NK-92 (cell line): ENCODE measurements around the gene SCRG1.

ENCODE experiments used
- DNase-seq: peaks from one replicate; lab custom pipeline; 2025; ENCODE audit not compliant: unreplicated experiment; lab: John Stamatoyannopoulos, UW

The SCRG1 gene

DNA sequence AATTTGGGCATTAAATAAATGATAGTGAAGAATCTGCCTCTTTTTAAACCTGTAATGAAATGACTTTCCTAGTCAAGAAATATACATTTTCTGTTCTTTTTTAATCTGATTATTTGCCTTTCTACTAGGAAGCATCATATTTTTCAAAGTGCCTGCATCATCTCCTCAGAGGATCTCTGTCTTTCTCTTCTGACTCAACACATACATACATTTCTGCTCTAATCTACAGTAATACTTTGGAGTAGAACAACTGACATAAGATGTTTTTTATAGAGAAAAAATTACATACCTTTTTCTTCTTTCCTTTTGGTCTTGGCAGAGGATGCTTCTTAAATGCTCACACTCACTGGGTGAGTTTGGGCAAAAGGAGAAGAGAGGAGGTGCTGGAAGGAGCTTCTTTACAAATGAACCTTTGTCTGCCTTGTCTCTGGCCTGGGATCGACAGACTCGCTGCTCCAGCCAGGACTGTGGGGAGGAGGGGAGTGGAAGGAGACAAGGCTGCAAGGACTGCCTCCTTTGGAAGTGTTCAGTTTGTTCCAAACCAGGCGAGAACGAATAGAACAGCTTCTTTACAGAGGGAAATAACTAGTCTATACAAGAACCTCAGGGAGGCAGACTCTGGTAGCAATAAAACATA lies at the start of gene SCRG1:
TSS of gene SCRG1 (minus strand) at position 338 of the 637 bp plus-strand sequence. CDS start 7,702 bp downstream, outside the sequence.
- no peak for DNase-seq

DNA sequence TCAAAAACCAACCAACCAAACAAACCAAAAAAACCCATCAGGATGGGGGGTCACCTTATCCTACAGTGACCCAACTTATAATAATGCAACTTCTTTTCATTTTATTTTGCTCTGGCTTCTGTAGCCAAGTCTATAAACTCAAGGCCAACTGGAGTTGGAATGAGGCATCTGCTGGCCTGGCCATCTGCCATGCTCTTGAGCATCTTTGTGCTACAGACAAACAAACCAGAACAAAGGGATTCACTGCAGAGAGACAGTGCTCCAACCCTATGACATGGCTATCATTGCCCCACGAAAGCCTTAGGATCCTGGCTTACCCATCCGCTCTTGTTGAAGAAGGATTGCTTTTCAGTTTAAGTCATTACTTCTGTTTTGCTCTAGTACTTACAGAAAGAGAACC lies 49.2 kb upstream of the SCRG1 start:
- no peak for DNase-seq

DNA sequence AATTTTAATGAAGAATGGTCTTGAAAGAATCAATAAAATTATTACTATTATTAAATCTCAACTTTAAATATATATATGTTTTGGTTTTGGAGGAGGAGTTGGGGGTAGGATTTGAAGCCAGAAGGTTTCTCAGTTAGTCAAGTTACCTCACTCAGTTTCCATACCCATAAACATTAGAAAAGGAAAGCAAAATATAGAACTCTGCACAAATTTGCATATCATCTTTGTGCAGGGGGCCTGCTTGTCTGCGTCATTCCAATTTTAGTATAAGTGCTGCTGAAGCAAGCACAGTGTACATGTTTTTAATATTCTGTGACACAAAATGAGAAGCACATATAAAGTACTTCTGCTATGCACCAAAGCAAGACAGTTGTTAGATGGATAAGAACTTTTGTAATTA lies 47.5 kb upstream of the SCRG1 start:
- DNase-seq = no peak

DNA sequence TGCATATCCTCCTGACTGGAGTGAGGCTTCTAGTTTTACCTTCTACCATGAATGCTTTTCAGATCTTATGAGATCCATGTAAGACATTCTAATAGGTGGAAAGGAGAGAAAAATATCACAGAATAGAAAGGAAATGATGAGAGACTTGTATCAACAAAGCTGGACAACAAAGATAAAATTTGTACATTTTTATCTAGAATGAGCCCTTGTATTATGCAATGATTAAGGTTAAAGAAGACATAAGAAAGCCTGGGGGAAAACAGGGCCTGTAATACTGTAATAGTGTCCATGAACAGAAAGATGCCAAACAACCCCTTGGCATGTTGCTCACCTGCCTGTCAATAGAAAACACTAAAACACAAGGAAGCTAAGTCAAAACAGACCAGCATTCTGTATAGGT lies 44.2 kb upstream of the SCRG1 start:
- DNase-seq = no peak

DNA sequence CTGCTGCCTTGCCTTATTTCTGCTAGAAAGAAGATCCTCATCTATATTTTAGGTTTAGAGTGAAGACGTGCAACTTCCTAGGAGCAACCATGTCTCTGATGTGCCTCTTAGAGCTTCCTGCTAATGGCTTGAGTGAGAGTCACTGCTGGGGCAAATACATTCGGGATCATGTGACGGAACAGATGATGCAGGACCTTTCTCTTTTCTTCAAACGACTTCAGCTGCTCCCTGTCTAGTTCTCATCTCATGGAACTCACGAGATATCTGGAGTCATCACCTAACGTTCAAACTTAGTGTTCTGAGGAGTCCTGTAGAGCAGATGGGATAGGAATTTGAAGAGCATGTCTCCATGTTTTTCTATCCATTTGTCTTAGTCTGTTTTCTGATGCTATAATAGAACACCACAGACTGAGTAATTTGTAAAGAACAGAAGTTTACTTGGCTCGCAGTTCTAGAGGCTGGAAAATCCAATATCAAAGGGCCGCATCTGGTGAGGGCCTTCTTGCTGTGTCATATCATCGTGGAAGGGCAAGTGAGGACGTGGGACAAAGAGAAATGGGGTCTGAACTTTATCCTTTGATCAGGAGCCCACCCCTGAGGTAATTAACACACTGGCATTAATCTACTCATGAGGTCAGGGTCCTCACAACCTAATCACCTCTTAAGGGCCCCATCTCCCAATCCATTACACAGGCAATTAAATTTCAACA lies 43.5 kb upstream of the SCRG1 start:
- DNase-seq = no peak

DNA sequence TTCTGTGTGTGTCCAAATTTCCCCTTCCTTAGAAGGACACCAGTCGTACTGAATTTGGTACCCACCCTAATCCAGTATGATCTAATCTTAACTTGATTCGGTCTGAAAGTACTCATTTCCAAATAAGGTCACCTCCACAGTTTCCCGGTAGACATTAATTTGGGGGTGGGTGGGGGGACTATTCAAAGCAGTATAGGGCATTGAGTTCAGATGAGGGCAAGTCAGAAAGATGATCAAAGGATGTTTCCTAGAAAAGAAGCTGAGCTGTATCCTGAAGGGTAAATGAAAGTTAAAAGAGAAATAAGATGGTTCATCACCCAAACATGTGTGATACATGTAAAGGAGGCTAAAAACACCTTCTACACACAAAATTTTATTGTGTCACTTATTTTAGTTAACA lies 42.0 kb upstream of the SCRG1 start:
- DNase-seq = no peak

DNA sequence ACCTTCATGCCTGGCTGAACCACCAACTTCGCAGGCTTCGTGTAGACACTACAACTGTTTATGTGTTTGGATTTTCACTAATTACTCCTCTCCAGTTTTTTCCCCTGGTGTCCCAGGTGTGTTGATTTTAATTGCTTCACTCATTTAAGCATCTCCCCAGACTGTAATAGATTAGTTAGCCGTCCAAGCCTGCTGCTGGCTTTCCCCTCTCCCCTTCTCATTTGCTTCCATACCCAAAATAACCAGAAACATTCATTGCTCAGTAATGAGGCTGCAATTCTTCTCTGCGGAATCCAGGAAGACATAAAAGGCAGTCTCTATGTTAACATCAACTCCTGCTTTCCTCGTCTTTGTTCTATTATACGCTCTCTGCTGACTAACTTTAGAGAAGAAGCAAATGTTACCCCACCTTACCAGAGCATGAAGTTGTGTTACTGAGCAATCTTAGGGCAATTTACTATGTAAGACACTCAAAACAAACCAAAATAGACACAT lies 37.9 kb upstream of the SCRG1 start:
- no peak for DNase-seq

DNA sequence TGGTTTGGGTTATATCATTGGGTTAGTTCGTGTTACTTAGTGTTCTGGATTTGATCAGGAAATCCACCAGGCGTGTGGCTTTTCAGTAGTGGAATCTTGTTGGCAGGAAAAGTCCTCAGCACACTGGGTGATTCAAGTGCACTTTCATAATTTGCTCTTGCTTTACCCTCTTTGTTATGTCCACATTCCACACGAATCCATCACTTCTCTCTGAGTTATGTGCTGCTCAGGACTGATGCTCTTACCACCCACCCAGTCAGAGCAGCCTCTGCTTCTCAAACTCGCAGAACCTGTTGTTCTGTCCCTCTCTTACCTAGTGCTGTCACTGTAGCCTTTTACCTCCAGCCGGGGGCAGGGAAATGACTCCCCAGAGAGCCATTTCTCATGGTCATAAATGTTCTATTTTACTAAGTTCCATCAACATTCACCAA lies 37.2 kb upstream of the SCRG1 start:
- no peak for DNase-seq

DNA sequence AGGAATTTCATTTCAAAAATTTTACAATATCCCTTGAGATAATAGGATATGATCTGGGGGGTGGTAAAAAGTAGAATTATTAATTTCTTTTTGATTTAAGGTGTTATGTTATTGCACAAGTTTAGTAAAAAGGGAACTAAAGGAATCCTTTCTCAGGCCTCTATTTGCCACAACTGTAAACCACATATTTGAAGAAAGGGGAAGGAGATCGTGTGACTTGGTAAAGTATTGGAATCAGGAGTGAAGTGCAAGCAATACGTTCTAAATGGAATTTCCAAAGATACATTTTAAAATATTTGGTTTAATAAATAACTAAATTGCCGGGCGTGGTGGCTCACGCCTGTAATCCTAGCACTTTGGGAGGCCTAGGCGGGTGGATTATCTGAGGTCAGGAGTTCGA lies 35.3 kb upstream of the SCRG1 start:
- no peak for DNase-seq

DNA sequence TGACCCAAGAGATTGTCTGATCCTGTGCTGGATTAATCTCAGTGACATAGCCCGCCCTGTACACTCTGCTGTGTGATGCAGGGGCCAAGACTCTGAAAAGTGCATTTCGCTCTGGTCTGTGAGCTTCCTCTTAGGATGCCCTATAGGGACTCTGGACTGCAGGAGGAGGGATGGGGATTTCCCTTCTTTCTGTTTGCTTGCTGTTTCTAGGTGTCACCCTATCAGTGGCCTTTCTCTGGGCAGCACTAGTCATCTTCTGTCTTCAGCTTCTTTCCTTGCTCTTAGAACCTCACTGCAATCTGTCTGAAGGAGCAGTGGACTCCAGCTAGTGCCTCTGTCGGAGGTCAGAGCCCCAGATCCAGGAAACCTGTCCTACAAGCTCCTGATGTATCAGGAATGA lies 34.5 kb upstream of the SCRG1 start:
- no peak for DNase-seq

DNA sequence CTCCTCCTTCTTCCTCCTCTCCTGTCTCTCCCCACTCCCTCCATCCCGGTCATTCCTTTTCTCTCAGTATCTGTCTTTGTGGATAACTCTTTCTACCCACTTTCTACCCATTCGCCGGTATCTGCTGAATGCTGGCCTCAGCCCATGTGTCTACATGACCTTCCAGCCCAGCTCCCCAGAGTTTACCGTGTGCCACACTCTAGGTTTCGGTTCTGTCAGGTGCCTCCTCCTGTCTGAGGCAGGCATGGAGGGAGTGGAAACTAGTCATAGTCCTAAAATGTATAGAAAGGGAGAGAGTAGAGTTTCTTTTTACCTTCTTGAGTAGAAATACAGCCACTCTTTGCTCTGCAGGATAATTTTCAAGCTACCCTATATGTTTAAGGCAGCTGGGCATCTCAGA lies 33.5 kb upstream of the SCRG1 start:
- no peak for DNase-seq

DNA sequence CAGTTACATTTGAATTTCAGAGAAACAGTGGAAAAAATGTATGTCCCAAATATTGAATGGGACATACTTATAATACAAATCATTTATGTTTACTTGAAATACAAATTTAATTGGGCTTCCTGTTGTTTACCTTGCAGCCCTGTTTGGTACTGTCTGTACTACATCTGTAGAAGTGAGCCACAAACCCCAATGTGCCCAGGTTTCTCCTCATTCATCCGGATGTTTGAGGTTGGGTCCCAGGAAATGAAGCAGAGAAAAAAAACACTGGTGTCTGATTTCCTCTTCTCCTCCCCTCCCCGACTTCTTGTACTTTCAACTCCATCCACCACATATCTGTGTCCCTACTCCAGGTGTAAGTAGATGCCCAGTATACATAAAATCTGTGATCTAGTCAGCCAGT lies 27.1 kb upstream of the SCRG1 start:
- no peak for DNase-seq

DNA sequence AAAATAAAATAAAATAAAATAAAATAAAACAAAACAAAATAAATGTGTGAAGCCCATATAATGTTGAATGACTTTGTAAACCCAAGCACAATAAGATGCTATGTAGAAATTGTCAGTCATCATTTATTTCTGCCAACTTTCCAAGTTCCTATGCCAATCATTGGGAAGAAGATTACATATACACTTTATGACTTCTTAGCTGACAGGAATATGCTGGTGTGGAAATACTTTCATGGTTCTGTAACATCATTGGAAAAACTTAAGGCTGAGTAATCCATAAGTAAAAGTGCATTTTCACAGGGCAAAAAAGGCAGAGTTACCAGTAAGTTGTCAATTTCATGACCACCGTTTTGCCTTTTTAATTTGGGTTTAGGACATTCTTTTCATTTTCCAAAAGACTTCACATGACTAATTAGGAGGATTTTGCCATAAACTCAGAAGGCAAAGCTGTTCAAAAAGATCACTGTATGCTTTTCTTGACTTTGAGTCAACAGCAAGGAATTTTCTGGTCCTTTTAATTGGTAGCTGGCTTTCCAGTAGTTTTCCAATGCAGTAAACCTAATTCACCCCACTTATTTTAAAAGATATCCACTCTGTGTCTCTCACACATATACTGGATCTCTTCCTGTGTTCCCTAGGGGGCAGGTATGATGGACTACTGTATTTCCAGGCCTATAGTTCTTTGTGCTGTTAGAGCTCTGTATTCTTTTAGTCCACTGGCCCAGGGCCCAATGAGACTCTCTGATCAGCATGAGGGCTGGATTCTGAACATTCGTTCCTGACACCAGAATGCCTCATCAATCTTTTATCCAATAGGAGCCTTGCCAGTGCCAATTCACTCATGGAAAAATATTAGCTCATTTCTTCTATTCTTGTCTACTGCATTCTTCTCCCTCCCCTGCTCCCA lies 26.2 kb upstream of the SCRG1 start:
- no peak for DNase-seq

DNA sequence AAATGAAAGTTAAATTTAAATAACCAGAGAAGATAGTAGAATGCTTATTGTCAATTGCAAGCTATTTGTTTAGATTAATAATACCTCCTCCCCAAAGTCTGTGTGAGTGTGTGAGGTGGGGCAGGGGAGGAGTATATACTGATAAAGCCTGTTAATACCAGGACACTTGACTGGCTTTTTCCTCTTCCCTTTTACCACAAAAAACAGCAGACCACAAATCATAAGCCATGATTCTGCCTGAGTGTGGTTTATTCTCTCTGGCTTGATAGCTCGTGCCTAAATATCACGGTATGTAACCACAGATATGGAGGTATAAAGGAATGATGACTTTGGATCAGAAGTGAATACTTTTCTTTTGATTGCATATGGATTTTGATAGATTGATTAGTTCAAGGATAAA lies 21.9 kb upstream of the SCRG1 start:
- DNase-seq = no peak

DNA sequence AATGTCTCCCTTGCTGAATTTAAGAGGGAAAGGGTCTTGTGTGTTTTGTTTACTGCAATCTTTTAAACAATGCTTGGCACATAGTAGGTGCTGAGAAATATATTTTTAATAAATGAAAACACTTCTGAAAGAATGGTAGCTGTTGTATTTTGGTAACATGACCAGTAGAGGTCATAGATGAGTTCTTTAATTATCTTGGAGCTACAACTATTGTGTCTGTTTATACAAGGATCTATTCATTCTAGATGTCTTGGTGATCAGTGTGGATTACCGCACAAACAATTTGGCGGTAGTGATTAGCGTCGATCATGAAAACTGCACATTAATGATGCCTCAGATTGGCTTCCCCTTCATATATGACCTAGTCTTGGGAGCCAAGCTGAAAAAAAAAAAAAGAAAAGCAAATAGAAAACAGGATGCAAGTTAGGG lies 21.4 kb upstream of the SCRG1 start:
- no peak for DNase-seq

DNA sequence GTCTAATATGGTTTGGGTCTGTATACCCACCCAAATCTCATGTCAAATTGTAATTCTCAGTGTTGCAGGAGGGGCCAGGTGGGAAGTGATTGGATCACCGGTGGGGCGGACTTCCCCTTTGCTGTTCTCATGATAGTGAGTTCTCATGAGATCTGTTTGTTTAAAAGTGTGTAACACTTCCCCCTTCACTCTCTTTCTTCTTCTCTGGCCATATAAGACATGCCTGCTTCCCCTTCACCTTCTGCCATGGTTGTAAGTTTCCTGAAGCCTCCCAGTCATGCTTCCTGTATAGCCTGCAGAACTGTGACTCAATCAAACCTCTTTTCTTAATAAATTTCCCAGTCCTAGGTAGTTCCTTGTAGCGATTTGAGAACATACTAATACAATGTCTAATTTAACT lies 19.7 kb upstream of the SCRG1 start:
- no peak for DNase-seq

DNA sequence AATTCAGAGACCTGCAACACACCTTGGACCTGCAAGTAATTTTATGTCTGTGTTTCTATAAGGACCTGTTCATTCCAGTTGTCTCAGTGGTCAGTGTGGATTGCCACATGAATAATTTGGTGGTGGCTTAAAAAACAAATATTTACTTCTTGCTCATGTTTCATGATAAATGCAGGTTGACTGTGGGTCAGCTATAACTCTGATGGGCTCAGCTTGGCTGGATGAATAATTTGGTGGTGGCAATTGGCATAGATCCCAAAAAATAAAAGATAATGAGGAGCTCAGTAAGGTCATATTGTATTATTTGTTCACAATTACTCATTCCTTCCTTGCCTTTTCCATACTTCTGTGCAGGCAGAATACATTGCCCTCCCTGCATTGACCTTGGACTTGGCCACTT lies 18.9 kb upstream of the SCRG1 start:
- no peak for DNase-seq

DNA sequence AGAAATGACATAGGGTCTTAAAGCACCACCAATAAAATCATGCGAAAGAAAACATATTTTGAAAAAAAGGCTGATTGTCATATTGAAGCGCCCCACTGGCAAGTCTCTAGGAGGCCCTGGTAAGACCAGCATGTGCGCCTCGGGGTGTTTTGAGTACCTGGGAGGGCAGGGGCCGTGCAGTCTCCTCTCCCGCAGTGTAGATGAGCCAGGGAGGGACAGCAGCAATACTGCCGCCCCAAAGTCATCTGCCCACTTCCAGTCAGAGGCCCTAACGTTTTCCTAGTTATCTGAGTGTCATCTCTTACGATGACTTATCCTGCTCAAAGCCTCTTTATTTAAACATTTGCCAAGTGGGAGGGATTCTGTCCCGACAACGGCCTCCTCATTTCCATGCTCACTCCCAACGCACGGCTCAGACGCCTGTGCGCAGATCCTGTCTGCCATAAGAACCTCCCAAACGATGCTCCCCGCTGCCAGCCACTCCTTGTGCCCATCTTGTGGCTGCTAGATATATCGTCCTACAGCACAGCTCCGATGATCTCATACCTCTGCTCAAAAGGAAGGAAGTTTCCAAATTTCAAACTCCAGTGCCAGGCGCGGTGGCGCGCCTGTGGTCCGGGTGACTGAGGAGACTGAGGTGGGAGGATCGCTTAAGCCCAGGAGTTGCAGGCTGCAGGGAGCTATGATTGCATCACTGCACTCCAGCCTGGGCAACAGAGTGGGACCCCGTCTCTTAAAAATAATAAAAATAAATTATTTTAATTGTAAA lies 17.2 kb upstream of the SCRG1 start:
- no peak for DNase-seq

DNA sequence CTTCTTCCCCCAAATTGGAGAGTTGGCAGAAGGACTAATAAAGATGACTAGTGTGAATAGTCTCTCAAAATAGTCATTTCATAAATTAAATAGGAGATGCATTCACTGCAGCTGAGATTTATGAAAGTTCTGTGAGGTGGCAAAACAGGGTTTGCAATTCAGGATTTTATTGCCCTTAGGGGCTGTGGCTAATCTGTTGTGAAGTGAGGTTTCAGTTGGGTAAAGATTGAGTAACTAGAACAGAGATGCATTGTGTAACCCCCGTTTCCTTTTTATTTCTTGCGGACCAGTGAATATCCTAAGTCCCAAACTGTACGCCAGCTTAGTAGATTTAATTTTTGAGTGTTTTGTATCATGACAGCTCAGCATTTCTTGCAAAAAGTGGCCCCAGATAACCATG lies 16.2 kb upstream of the SCRG1 start:
- DNase-seq = no peak

DNA sequence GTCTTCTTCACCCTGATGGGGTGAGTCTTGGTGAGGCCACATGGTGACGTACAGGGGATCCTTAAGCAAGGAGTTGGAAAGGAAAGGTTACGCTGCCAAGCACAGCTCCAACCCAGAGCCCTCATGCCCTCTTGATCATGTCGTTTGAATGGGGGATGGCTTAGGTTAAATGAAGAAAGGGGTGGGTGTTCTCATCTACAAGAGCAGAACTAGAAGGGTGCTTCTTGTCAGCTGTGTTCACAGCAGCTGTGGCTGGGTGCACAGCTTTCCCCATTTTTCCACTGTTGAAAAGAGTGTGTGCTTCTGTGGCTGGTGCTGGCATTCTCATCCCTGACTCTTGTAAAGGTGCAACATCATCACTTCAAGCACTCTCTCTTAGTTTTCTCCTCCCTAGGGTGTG lies 15.5 kb upstream of the SCRG1 start:
- DNase-seq = no peak

DNA sequence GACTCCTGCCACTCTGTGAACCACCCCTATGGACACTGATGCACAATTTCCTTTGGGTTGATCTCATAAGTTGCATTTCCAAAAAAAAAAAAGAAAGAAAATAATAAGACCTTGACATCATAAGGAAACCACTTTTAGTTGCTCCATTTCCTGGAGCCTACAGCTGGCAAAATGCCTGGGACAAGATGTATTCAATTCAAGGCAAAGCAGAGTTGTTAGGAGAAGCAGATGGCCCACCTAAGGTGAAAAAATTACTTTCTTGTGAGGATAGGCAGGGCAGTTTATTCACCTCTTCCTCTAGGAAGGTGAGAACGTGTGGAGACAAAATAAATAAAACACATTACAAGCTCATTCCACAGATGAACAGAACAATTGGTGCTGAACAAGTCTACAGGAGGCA lies 14.1 kb upstream of the SCRG1 start:
- no peak for DNase-seq
